ENCODE measurements around the gene SLC22A2. TPM values are rescaled to one million over a fixed set of nuclear protein-coding genes. Genes with fewer than 3 reads are reported as not detected.

Gene SLC22A2
- total and polyA plus RNA-seq, 4 experiments from 2014 or later, result not detected

DNA sequence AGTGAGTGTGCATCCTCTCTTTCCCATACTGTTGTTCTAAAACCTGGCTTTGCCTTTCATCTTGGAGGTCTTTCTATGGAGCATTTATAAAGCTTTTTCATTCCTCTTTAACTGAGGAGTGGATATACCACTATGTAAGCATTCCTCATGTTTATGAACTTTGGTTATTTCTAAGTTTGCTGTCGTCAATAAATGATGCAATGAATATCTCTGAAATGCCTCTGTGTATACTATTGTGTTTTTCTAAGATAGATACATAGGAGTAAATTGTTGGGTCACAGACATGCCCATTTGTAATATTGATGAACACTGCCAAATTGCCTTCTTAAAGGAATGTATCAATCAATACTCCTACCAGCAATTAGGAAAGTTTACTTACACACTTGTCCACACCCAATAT, 53.9 kb downstream of the SLC22A2 start:
- Mint-ChIP-seq H3K27me3 (peaks cover 11 to 15% of the 10 kb centered on the region in 2 donors), H3K4me3 (no peak overlapping the region), H3K36me3 (peaks cover 0 to 5% of the 10 kb centered on the region in 2 donors), H3K27ac (no peak overlapping the region), H3K4me1 (no peaks in the 10 kb centered on the region), H3K9me3 (peaks cover 0 to 32% (median 13%) of the 10 kb centered on the region in 8 donors)
- Histone ChIP-seq H3K27ac (ENCODE audit: low read depth, low read length) (no peak overlapping the region), H3K9me3 (ENCODE audit: control insufficient read depth in 1 of 2, low read length in 2 of 2) (no peaks in the 10 kb centered on the region), H3K27me3 (ENCODE audit: insufficient read depth, low read length) (no peaks in the 10 kb centered on the region), H3K4me1 (ENCODE audit: insufficient read depth, low read length) (no peaks in the 10 kb centered on the region), H3K36me3 (ENCODE audit: insufficient read depth, low read length) (no peaks in the 10 kb centered on the region), H3K4me3 (ENCODE audit: low read length in 2 of 2) (no peak overlapping the region)
- no peak for DNase-seq
- CTCF ChIA-PET (ENCODE audit: partially characterized antibody), result interaction anchor here (1.8 kb wide), 1 partner anchor 9 kb away, joined by 4 read pairs; no protein-coding TSS in a partner anchor
- POLR2A ChIA-PET (ENCODE audit: partially characterized antibody), result no interaction called here
- intact Hi-C loops (cut with micrococcal nuclease), result no loop called here

DNA sequence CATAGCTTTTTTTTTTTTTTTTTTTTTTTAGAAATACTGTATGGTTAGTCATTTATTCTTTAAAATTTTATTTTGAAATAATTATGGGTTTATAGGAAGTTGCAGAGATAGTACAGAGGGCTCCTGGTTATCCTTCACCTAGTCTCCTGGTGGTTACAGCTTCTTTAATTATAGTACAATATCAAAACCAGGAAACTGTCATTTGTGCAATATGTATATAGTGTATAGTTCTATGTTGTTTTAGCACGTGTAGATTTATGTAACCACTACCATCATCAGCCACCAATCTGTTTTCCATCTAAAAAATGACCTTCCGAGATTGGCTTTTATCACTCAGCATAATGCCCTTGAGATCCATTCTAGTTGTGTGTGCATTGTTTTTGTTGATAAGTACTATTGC, 54.7 kb downstream of the SLC22A2 start:
- Mint-ChIP-seq H3K36me3 (peaks cover 0 to 5% of the 10 kb centered on the region in 2 donors), H3K4me3 (no peak overlapping the region), H3K27me3 (peaks cover 8 to 15% of the 10 kb centered on the region in 2 donors)

DNA sequence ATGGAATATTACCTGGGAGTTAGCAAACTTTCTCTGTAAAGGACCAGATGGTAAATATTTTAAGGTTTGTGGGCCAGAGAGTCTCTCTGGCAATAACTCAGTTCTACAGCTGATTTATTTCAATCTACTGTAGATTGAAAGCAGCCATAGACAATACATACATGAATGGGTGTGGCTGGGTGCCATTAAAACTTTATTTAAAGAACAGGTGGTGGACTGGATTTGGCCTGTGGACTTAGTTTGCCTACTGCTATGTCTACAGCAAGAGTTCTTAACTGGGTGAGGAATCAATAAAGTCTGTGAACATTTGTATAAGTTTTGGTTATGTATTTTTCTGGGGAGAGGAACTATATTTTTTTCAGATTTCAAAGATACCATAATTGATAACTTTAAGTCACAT, 55.1 kb downstream of the SLC22A2 start:
- Mint-ChIP-seq H3K27me3 (peaks cover 7 to 15% of the 10 kb centered on the region in 2 donors), H3K27ac (peak overlapping the region in 1 of 7 donors; percentile 13), H3K9me3 (peaks cover 0 to 22% (median 11%) of the 10 kb centered on the region in 8 donors), H3K36me3 (peaks cover 0 to 5% of the 10 kb centered on the region in 2 donors), H3K4me3 (no peak overlapping the region), H3K4me1 (no peaks in the 10 kb centered on the region)
- CTCF ChIA-PET (ENCODE audit: partially characterized antibody), result no interaction called here
- Histone ChIP-seq H3K27ac (ENCODE audit: low read depth, low read length) (no peak overlapping the region), H3K9me3 (ENCODE audit: control insufficient read depth in 1 of 2, low read length in 2 of 2) (no peaks in the 10 kb centered on the region), H3K36me3 (ENCODE audit: insufficient read depth, low read length) (no peaks in the 10 kb centered on the region), H3K4me3 (ENCODE audit: low read length in 2 of 2) (no peak overlapping the region), H3K4me1 (ENCODE audit: insufficient read depth, low read length) (no peaks in the 10 kb centered on the region), H3K27me3 (ENCODE audit: insufficient read depth, low read length) (no peaks in the 10 kb centered on the region)
- no peak for DNase-seq
- intact Hi-C loops (cut with micrococcal nuclease), result no loop called here
- POLR2A ChIA-PET (ENCODE audit: partially characterized antibody), result no interaction called here

More for the DNA sequence above, 54.7 kb downstream of the SLC22A2 start:
- Histone ChIP-seq H3K9me3 (ENCODE audit: control insufficient read depth in 1 of 2, low read length in 2 of 2) (no peaks in the 10 kb centered on the region), H3K27ac (ENCODE audit: low read depth, low read length) (no peak overlapping the region), H3K27me3 (ENCODE audit: insufficient read depth, low read length) (no peaks in the 10 kb centered on the region), H3K4me1 (ENCODE audit: insufficient read depth, low read length) (no peaks in the 10 kb centered on the region), H3K4me3 (ENCODE audit: low read length in 2 of 2) (no peak overlapping the region), H3K36me3 (ENCODE audit: insufficient read depth, low read length) (no peaks in the 10 kb centered on the region)
- H3K4me1 Mint-ChIP-seq, result no peaks in the 10 kb centered on the region
- intact Hi-C loops (cut with micrococcal nuclease), result no loop called here
- H3K9me3 Mint-ChIP-seq, result peaks cover 0 to 27% (median 13%) of the 10 kb centered on the region in 8 donors
- ChIA-PET POLR2A (ENCODE audit: partially characterized antibody) (no interaction called here), CTCF (ENCODE audit: partially characterized antibody) (no interaction called here)
- H3K27ac Mint-ChIP-seq, result no peak overlapping the region
- DNase-seq, result no peak

DNA sequence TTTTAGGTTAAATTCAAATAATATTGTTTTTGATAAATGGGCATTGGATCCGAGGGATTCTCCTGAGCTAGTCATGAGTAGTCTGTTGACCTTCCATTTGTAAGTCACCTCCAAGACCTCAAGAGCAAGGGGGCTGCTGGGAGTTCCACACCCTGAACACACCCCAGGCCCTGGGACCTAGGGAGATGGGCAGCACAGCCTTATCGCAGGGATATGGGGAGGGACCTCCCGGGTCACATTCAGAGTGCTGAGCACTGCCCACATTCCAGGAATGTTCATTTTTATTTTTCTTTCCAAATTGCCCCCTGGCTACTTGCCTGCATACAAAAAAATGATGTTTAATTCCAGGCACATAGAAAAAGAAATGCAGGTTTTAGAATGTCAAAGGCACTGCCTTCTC, 55.5 kb downstream of the SLC22A2 start:
- Mint-ChIP-seq H3K9me3 (peaks cover 0 to 18% (median 8%) of the 10 kb centered on the region in 8 donors), H3K36me3 (peaks cover 0 to 4% of the 10 kb centered on the region in 2 donors), H3K4me1 (no peaks in the 10 kb centered on the region), H3K27me3 (peaks cover 7 to 14% of the 10 kb centered on the region in 2 donors), H3K4me3 (no peak overlapping the region), H3K27ac (no peak overlapping the region)
- CTCF ChIA-PET (ENCODE audit: partially characterized antibody), result no interaction called here
- Histone ChIP-seq H3K36me3 (ENCODE audit: insufficient read depth, low read length) (no peaks in the 10 kb centered on the region), H3K27me3 (ENCODE audit: insufficient read depth, low read length) (no peaks in the 10 kb centered on the region), H3K4me3 (ENCODE audit: low read length in 2 of 2) (no peak overlapping the region), H3K9me3 (ENCODE audit: control insufficient read depth in 1 of 2, low read length in 2 of 2) (no peaks in the 10 kb centered on the region), H3K4me1 (ENCODE audit: insufficient read depth, low read length) (no peaks in the 10 kb centered on the region), H3K27ac (ENCODE audit: low read depth, low read length) (no peak overlapping the region)
- intact Hi-C loops (cut with micrococcal nuclease), result no loop called here
- POLR2A ChIA-PET (ENCODE audit: partially characterized antibody), result no interaction called here
- DNase-seq, result no peak

DNA sequence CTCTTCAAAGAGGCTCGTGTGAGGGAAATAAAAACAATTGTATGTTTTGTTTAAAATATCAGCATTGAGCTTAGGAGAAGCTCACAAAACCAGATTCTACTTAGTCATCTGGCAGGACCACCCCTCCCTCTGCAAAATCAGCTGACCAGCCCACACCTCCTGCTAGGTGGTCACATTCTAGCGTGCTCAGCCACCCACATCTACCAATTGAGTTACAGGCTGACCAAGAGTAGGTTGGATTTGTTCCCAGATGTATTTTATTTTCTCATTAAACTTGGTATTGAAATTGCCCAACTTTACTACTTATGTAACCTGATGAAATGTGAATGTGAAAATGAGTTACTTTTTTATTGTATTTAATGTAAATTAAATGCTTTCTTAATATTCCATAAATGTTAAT, 56.2 kb downstream of the SLC22A2 start:
- Histone ChIP-seq H3K4me1 (ENCODE audit: insufficient read depth, low read length) (no peaks in the 10 kb centered on the region), H3K36me3 (ENCODE audit: insufficient read depth, low read length) (no peaks in the 10 kb centered on the region), H3K9me3 (ENCODE audit: control insufficient read depth in 1 of 2, low read length in 2 of 2) (no peaks in the 10 kb centered on the region), H3K27ac (ENCODE audit: low read depth, low read length) (no peak overlapping the region), H3K4me3 (ENCODE audit: low read length in 2 of 2) (no peak overlapping the region), H3K27me3 (ENCODE audit: insufficient read depth, low read length) (no peaks in the 10 kb centered on the region)
- Mint-ChIP-seq H3K4me3 (no peak overlapping the region), H3K4me1 (no peaks in the 10 kb centered on the region), H3K36me3 (no peaks in the 10 kb centered on the region), H3K27me3 (peaks cover 8 to 9% of the 10 kb centered on the region in 2 donors), H3K27ac (no peak overlapping the region), H3K9me3 (peaks cover 0 to 11% (median 4%) of the 10 kb centered on the region in 8 donors)
- no peak for DNase-seq
- intact Hi-C loops (cut with micrococcal nuclease), result no loop called here
- ChIA-PET CTCF (ENCODE audit: partially characterized antibody) (no interaction called here), POLR2A (ENCODE audit: partially characterized antibody) (no interaction called here)

DNA sequence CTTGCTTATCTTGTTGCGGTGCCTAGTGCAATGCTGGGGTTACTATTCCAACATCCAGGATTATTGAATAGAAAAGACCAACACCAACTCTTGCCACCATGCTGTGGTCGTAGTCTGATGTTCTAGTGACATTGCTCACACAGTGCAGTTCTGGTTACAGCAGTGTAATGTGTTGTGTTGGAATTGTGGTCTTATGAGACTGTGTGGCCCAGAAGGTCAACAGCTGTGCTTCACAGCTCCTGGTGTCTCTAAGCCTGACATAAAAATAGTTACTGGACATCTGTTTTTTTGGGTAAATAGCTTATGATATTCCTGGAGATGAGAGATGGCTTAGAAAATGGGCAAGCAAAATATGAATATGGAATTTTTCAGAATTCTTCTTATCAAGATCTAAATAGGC, 57.6 kb downstream of the SLC22A2 start:
- Histone ChIP-seq H3K36me3 (ENCODE audit: insufficient read depth, low read length) (no peaks in the 10 kb centered on the region), H3K9me3 (ENCODE audit: control insufficient read depth in 1 of 2, low read length in 2 of 2) (no peaks in the 10 kb centered on the region), H3K4me3 (ENCODE audit: low read length in 2 of 2) (no peak overlapping the region), H3K27me3 (ENCODE audit: insufficient read depth, low read length) (no peaks in the 10 kb centered on the region), H3K27ac (ENCODE audit: low read depth, low read length) (no peak overlapping the region), H3K4me1 (ENCODE audit: insufficient read depth, low read length) (no peaks in the 10 kb centered on the region)
- POLR2A ChIA-PET (ENCODE audit: partially characterized antibody), result no interaction called here
- peaks cover 0 to 13% (median 7%) of the 10 kb centered on the region in 8 donors for H3K9me3 Mint-ChIP-seq
- no peaks in the 10 kb centered on the region for H3K4me1 Mint-ChIP-seq
- intact Hi-C loops (cut with micrococcal nuclease), result no loop called here
- no peak overlapping the region for H3K4me3 Mint-ChIP-seq
- DNase-seq, result no peak
- H3K27me3 Mint-ChIP-seq, result peaks cover 9 to 10% of the 10 kb centered on the region in 2 donors
- no peaks in the 10 kb centered on the region for H3K36me3 Mint-ChIP-seq
- no peak overlapping the region for H3K27ac Mint-ChIP-seq
- CTCF ChIA-PET (ENCODE audit: partially characterized antibody), result no interaction called here

DNA sequence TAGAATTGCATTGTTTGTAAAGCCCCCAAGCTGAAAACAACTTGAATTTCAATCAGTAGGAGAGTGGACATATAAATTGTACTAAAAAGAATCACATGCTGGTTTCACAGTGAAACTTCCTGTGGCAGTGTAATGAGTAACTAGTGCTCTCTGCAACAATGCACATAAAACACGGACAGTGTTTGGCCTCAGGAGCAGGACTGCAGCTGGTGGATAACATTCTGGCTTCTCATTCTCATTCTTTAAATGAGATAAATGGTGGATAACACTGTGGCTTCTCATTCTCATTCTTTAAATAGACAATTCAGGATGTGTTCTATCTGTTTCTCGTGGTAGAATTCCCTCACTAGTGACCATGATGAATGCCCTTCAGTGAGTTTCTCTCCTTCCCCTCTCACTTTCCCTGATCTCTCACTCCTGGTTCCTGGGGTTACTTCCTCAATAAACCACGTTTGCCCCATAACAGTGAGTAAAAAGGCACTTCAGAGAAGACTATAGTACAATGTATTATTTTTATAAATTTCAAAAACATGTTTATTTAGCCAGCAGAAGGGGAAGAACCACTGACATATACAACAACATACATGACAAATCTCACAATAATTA, 59.9 kb downstream of the SLC22A2 start:
- CTCF ChIA-PET (ENCODE audit: partially characterized antibody), result no interaction called here
- Mint-ChIP-seq H3K36me3 (peaks cover 3 to 6% of the 10 kb centered on the region in 2 donors), H3K27ac (no peak overlapping the region)

More for the DNA sequence above, 59.9 kb downstream of the SLC22A2 start:
- H3K4me1 Mint-ChIP-seq, result no peaks in the 10 kb centered on the region
- no peaks in the 10 kb centered on the region for H3K4me1 ChIP-seq (ENCODE audit: insufficient read depth, low read length)
- no peak overlapping the region for H3K4me3 ChIP-seq (ENCODE audit: low read length in 2 of 2)
- peaks cover 7 to 9% of the 10 kb centered on the region in 2 donors for H3K27me3 Mint-ChIP-seq
- no peak overlapping the region for H3K4me3 Mint-ChIP-seq
- H3K27me3 ChIP-seq (ENCODE audit: insufficient read depth, low read length), result no peaks in the 10 kb centered on the region
- DNase-seq, result no peak
- no peak overlapping the region for H3K27ac ChIP-seq (ENCODE audit: low read depth, low read length)
- no peaks in the 10 kb centered on the region for H3K36me3 ChIP-seq (ENCODE audit: insufficient read depth, low read length)
- POLR2A ChIA-PET (ENCODE audit: partially characterized antibody), result no interaction called here
- peaks cover 0 to 37% (median 25%) of the 10 kb centered on the region in 8 donors for H3K9me3 Mint-ChIP-seq
- H3K9me3 ChIP-seq (ENCODE audit: control insufficient read depth in 1 of 2, low read length in 2 of 2), result peaks cover 0 to 6% of the 10 kb centered on the region in 2 donors
- intact Hi-C loops (cut with micrococcal nuclease), result no loop called here
